H1 (cell line): Measurements from ENCODE around the gene NHEJ1. TPM values are rescaled to one million over a fixed set of nuclear protein-coding genes. Genes with fewer than 3 reads are reported as not detected.

ENCODE experiments used
- EP300 ChIP-seq, 2 experiments: IDR thresholded peaks; 1 replicate in 1 of 2; 2 replicates in 1 of 2; pipeline ENCODE4 v1.6.1; 2011 to 2012; ENCODE audit warnings: low read depth in 2 of 2, low read length in 2 of 2, mild to moderate bottlenecking in 2 of 2, borderline replicate concordance in 1 of 2, inconsistent platforms in 1 of 2, moderate library complexity in 1 of 2
- polyA plus RNA-seq, 7 experiments: library from polyadenylated mRNA; depleted of rRNA in 3 of 7; stranded (reverse) in 5 of 7; unstranded in 2 of 7; fragments of >200 nt in 5 of 7; fragments of 200-250 nt in 2 of 7; gene quantifications; 1 replicate in 5 of 7; 2 replicates in 1 of 7; 4 replicates in 1 of 7; pipeline versions ENCODE4 v1.2.1 to v1.2.3, GENCODE V29; 2011 to 2013; ENCODE audit warnings: missing spikeins in 2 of 7, mixed read lengths in 2 of 7
- total RNA-seq: library from RNA; stranded (reverse); fragmentation: NEBNext Ultra II Directional; extraction: Animal tissue kit (Norgen Biotek cat#: 25700); gene quantifications from 2 replicates; pipeline ENCODE4 v1.2.1, GENCODE V29; 2021

The NHEJ1 gene
- total and polyA plus RNA-seq, 2 of the 8 experiments (the other 6 are each of a cell fraction or from before 2014, with no cell fraction given): 22.7 to 24.1 TPM

GRCh38 chr2:219125886-219126270 is 34.7 kb downstream of the NHEJ1 start (continued):
- TF ChIP-seq EP300 (IDR thresholded peaks at IDR 0.05; ENCODE audit: borderline replicate concordance in 1 of 2, low read depth in 2 of 2, low read length in 2 of 2): no peak
